ENCODE results near the gene CCPG1. TPM values are rescaled to one million over a fixed set of nuclear protein-coding genes. Genes with fewer than 3 reads are reported as not detected.
A peak's percentile ranks its signal among the peaks of the same experiment; 100 is the strongest.

The CCPG1 gene
- total RNA-seq, 1 experiment from 2014 or later = 22.3 TPM

DNA sequence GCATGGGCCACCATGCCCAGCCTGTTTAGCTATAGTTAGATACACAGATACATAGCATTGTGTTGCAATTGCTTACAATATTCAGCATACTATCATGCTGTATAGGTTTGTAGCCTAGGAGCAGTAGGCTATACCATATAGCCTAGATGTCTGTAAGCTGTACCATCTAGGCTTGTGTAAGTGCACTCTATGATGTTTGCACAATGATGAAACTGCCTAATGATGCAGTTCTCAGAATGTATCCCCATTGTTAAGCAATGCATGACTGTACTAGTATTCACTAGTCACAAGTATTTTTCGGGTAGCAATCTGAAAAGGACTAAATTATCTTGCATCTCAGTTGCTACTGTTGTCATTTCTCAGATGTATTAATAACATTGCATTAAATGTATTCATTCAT is 73.2 kb downstream of the CCPG1 start:
- in situ Hi-C loops (cut with HindIII; ENCODE audit: low sequenced_read_pairs) = no loop called here
- no peak for DNase-seq (ENCODE audit: low spot score)

- no peak for DNase-seq (ENCODE audit: low spot score)
- in situ Hi-C loops (cut with HindIII; ENCODE audit: low sequenced_read_pairs) = no loop called here
These were observed 73.8 kb downstream of the CCPG1 start for GRCh38 chr15:55334371-55334770.

GRCh38 chr15:55327387-55327786 is 80.8 kb downstream of the CCPG1 start:
- no peak for DNase-seq (ENCODE audit: low spot score)
- in situ Hi-C loops (cut with HindIII; ENCODE audit: low sequenced_read_pairs) = no loop called here

- DNase-seq (ENCODE audit: low spot score) = no peak
- in situ Hi-C loops (cut with HindIII; ENCODE audit: low sequenced_read_pairs) = no loop called here
These were observed 85.7 kb downstream of the CCPG1 start for GRCh38 chr15:55322467-55322866.

- in situ Hi-C loops (cut with HindIII; ENCODE audit: low sequenced_read_pairs) = no loop called here
These were observed 87.2 kb downstream of the CCPG1 start for GRCh38 chr15:55320963-55321362.

GRCh38 chr15:55320238-55320550 is 88.0 kb downstream of the CCPG1 start:
- peak; percentile 4 for DNase-seq (ENCODE audit: low spot score)
- in situ Hi-C loops (cut with HindIII; ENCODE audit: low sequenced_read_pairs) = no loop called here

More at GRCh38 chr15:55320963-55321362, 87.2 kb downstream of the CCPG1 start:
- DNase-seq (ENCODE audit: low spot score) = no peak

GRCh38 chr15:55319537-55320237 is 88.5 kb downstream of the CCPG1 start:
- in situ Hi-C loops (cut with HindIII; ENCODE audit: low sequenced_read_pairs) = no loop called here
- DNase-seq (ENCODE audit: low spot score) = peak; percentile 12

GRCh38 chr15:55318588-55319494 is 89.3 kb downstream of the CCPG1 start, which contains the start of the genes PIGB and PIGBOS1:
Gene PIGB (plus strand): TSS chr15:55319222. CDS start chr15:55319251, 29 bp downstream.
Gene PIGBOS1 (minus strand): TSS chr15:55319123. CDS start chr15:55317792, 1,331 bp downstream.
- DNase-seq (ENCODE audit: low spot score) = peak; percentile 86
- in situ Hi-C loops (cut with HindIII; ENCODE audit: low sequenced_read_pairs) = no loop called here

Other genes starting within 250 kb of the CCPG1 start
- gene RSL24D1, start 211.4 kb downstream of the CCPG1 start, total RNA-seq (2014; rRNA removed; shearing (Covaris generic)) = 136 and 152 TPM in 2 replicates
- 5.2 and 7.3 TPM in 2 replicates for gene RAB27A, start 118.5 kb downstream of the CCPG1 start, total RNA-seq (2014; rRNA removed; shearing (Covaris generic))
- 13.5 and 14.9 TPM in 2 replicates for gene PIGBOS1, start 89.2 kb downstream of the CCPG1 start, total RNA-seq (2014; rRNA removed; shearing (Covaris generic))
- 4.3 and 9.0 TPM in 2 replicates for gene PIGB, start 89.1 kb downstream of the CCPG1 start, total RNA-seq (2014; rRNA removed; shearing (Covaris generic))
- 5.8 and 10.9 TPM in 2 replicates for gene PIERCE2, start 136 bp upstream of the CCPG1 start, total RNA-seq (2014; rRNA removed; shearing (Covaris generic))
- gene DNAAF4, start 99.9 kb upstream of the CCPG1 start, total RNA-seq (2014; rRNA removed; shearing (Covaris generic)) = 3.6 and 6.6 TPM in 2 replicates
- 15.3 and 24.7 TPM in 2 replicates for gene PYGO1, start 180.0 kb upstream of the CCPG1 start, total RNA-seq (2014; rRNA removed; shearing (Covaris generic))

Data from G401 (cell line).